GM12873 (cell line): ENCODE results near the gene CARF.

ENCODE experiments used
- TF ChIP-seq, protein P1 (sequence below): IDR thresholded peaks from 2 replicates; pipeline ENCODE4 v1.5.1; 2012; ENCODE audit warnings: low read depth, mild to moderate bottlenecking, moderate library complexity, low read length, control low read depth; ENCODE audit not compliant: insufficient read depth; ENCODE audit errors: missing control alignments

Gene CARF

DNA sequence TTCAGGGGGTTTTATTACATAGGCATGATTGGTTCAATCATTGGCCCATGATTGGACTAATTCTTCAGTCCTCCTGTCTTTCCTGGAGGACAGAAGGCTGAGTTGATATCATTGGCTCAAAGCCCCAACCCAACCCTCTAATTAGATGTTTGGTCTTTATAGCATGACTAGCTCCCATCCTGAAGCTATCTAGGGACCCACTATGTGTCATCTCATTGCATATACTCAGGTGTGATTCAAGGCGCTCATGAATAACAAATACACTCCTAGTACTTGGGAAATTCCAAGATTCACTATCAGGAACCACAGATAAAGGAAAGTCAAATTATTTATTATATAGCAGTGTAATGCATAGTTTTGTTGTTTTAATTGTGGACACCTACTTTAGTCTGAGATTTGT is 77.7 kb downstream of the CARF start:
- TF ChIP-seq, protein P1, sequence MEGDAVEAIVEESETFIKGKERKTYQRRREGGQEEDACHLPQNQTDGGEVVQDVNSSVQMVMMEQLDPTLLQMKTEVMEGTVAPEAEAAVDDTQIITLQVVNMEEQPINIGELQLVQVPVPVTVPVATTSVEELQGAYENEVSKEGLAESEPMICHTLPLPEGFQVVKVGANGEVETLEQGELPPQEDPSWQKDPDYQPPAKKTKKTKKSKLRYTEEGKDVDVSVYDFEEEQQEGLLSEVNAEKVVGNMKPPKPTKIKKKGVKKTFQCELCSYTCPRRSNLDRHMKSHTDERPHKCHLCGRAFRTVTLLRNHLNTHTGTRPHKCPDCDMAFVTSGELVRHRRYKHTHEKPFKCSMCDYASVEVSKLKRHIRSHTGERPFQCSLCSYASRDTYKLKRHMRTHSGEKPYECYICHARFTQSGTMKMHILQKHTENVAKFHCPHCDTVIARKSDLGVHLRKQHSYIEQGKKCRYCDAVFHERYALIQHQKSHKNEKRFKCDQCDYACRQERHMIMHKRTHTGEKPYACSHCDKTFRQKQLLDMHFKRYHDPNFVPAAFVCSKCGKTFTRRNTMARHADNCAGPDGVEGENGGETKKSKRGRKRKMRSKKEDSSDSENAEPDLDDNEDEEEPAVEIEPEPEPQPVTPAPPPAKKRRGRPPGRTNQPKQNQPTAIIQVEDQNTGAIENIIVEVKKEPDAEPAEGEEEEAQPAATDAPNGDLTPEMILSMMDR: no peak

DNA sequence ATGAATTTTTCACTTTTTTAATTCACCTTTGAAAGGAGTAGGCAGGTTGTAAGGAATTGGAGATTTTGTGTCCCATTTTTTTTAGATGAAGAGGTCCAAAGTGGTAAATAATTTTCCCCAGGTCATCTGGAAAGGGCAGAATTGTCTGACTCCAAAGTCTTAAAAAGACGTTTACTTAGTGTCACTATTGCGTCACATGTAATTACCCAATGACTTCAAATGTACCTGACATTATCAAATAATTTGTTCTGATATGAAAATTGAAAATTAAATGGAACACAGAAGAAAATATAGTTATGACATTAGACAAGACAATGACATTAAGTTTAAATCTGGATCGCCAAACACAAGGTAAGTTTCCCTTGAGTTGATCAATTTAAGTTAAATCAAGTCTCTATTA is 78.4 kb downstream of the CARF start:
- TF ChIP-seq, protein P1: no peak

DNA sequence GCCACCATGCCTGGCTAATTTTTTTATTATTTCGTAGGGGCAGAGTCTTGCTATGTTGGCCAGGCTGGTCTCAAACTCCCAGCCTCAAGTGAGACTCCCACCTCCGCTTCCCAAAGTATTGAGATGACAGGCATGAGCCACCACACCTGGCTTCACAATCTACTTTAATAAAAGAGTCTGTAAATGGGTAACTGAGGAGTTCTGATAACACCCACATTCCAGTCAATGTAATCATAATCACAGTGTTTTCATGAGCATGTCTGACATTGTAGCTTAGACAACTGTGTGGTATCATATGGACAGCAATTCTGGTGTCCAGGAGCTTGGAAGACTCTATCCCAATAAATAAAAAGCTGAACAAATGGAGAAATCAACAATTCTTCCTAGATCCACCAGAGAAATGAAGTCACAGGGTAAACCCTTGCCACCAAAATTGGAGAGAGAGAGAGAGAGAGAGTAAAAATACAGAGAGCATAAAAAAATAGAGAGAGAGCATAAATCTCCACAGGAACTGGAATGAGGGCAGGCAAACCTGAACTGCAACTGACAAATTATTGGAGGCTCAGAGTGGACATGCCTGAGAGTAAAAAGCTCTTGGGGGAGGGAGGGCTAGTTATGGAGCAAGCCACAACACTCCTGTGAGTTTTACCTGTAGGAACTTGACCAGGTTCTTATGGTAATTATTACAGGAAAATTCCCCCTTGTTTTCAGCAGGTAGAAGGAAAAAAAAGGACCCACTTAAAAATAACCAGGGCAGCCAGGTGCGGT is 90.2 kb downstream of the CARF start:
- TF ChIP-seq, protein P1: no peak

DNA sequence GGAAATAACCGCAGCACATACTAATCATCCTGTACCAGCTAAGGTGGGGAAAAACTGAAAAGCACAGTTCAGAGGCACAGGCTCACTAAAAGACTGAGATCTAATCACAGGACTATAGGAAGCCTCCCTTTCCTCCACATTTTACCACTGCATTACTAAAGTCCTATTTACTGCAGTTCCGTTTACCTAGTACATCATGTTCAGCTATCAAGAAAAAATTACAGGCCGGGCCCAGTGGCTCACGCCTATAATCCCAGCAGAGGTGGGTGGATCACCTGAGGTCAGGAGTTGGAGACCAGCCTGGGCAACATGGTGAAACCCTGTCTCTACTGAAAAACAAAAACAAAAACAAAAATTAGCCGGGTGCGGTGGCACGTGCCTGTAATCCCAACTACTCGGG is 91.6 kb downstream of the CARF start:
- TF ChIP-seq, protein P1: no peak

DNA sequence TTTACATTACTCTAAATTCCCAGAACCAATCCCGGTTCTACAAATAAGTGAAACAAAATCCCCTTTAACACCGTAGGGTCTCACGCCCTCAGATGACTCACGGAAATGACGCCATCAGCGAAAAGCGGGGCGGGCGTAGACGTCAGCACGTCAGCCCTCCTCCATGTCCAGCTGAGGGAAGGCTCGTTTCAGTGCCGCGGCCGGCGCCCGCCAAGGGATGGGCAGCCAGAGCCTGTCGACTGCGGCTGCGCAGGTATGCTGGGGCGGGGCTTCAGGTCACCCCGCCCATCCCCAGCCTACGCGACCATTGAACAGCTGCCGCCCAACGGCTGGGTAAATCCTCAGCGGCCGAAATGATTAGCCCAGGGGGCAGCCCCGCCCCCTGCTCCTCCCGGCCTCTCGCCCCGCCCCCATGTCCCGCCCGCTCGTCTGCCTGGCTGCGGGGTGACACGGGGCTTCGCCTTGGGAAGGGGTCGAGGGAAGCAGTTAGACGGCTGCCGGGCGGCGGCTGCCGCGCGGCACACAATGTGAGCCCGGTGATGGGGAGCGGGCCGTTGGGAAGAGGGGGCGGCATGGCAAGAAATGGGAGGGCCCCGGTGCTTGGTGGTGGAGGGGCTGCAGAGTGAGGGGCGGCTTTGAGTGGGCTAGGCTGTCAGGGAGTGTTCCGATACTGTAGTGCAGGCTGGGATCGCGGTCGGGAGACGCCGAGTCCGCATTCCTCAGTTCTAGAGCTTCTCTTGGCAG is 102.6 kb downstream of the CARF start, which contains the start of gene NBEAL1:
Gene NBEAL1 (plus strand): TSS at position 420 of the 744 bp plus-strand sequence. CDS start 1,510 bp downstream, outside the sequence.
- TF ChIP-seq, protein P1: no peak

DNA sequence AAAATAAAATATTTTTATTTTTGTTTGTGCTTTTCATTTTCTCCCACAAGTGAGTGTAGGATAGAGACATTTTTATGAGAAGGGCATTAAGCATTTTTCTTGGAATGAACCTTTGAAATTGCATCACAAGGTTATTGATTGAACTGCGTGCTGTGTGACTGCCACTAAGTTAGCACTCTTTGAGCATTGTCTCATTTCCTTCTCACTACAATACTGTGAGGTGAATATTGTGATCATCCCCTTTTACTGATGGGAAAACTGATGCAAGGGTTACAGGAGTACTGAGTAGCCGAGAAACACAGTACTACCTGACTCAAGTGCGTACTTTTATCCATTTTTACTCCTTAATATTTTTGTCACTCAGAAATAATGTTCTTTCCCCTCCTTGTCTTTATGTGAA is 104.6 kb downstream of the CARF start:
- TF ChIP-seq, protein P1: no peak

DNA sequence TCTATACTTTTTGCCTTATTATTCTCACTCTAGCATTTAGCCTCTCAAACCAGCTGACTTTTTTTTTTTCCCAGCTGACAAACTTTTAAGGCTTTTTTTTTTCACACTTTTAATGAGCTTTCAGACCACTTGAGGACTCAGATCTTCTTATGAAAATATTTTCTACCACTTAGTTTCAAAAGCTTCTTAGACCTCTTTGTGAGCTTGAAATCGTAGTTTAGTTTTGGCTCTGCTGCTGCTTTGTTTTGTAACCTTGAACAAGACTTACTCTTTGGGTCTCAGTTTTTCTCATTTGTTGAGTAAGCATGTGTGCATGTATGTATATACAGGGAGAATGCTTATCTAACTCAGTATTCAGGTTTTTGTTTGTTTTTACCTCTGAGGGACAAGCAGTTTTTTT is 106.1 kb downstream of the CARF start:
- TF ChIP-seq, protein P1: no peak
